ENCODE data around the gene LZTR1. TPM values are rescaled to one million over a fixed set of nuclear protein-coding genes. Genes with fewer than 3 reads are reported as not detected.

Gene LZTR1
- total RNA-seq, 2 experiments from 2014 or later = 29.1 to 34.5 TPM

GRCh38 chr22:20988573-20989322, 6.7 kb downstream of the LZTR1 start:
- H3K36me3 Mint-ChIP-seq (ENCODE audit: low read depth) = peaks cover 18% of the 10 kb centered on the region
- ChIA-PET CTCF (no interaction called here), POLR2A (interaction anchor here (1.6 to 4.6 kb wide), 2 partner anchors 11 to 14 kb away, joined by 3 to 26 read pairs; no protein-coding TSS in a partner anchor)
- no peaks in the 10 kb centered on the region for H3K27me3 Mint-ChIP-seq
- DNase-seq (no peak), ATAC-seq (no peak)
- TF ChIP-seq CTCF (IDR thresholded peaks at IDR 0.05) = no peak
- H3K9me3 Mint-ChIP-seq = no peaks in the 10 kb centered on the region
- intact Hi-C loops (cut with micrococcal nuclease) = no loop called here
- H3K4me1 Mint-ChIP-seq (ENCODE audit: low read depth) = peaks cover 9% of the 10 kb centered on the region
- H3K27ac Mint-ChIP-seq = no peak overlapping the region
- no peak overlapping the region for H3K4me3 Mint-ChIP-seq

GRCh38 chr22:20989323-20990138, 7.4 kb downstream of the LZTR1 start:
- DNase-seq (no peak), ATAC-seq (no peak)
- ChIA-PET CTCF (no interaction called here), POLR2A (interaction anchor here (4.6 kb wide), 1 partner anchor 11 kb away, joined by 26 read pairs; no protein-coding TSS in a partner anchor)
- H3K4me1 Mint-ChIP-seq (ENCODE audit: low read depth) = peaks cover 2% of the 10 kb centered on the region
- no peaks in the 10 kb centered on the region for H3K27me3 Mint-ChIP-seq
- H3K36me3 Mint-ChIP-seq (ENCODE audit: low read depth) = peaks cover 14% of the 10 kb centered on the region
- H3K4me3 Mint-ChIP-seq = no peak overlapping the region
- intact Hi-C loops (cut with micrococcal nuclease) = no loop called here
- H3K27ac Mint-ChIP-seq = no peak overlapping the region
- no peaks in the 10 kb centered on the region for H3K9me3 Mint-ChIP-seq
- no peak for TF ChIP-seq CTCF (IDR thresholded peaks at IDR 0.05)

GRCh38 chr22:20990184-20991180, 8.4 kb downstream of the LZTR1 start:
- H3K4me3 Mint-ChIP-seq = no peak overlapping the region
- no peak overlapping the region for H3K27ac Mint-ChIP-seq
- POLR2A ChIA-PET = interaction anchor here (0.7 to 4.6 kb wide), 4 partner anchors 8 to 35 kb away, joined by 3 to 26 read pairs (median 4); partner anchors contain the start of gene LZTR1
- intact Hi-C loops (cut with micrococcal nuclease) = no loop called here
- no peaks in the 10 kb centered on the region for H3K9me3 Mint-ChIP-seq
- peaks cover 2% of the 10 kb centered on the region for H3K4me1 Mint-ChIP-seq (ENCODE audit: low read depth)
- no peak for TF ChIP-seq CTCF (IDR thresholded peaks at IDR 0.05)
- ATAC-seq (no peak), DNase-seq (no peak)
- CTCF ChIA-PET = no interaction called here
- peaks cover 14% of the 10 kb centered on the region for H3K36me3 Mint-ChIP-seq (ENCODE audit: low read depth)
- H3K27me3 Mint-ChIP-seq = no peaks in the 10 kb centered on the region

GRCh38 chr22:20991252-20992055, 9.4 kb downstream of the LZTR1 start:
- no peak for TF ChIP-seq CTCF (IDR thresholded peaks at IDR 0.05)
- H3K9me3 Mint-ChIP-seq = no peaks in the 10 kb centered on the region
- peaks cover 12% of the 10 kb centered on the region for H3K36me3 Mint-ChIP-seq (ENCODE audit: low read depth)
- DNase-seq (no peak), ATAC-seq (no peak)
- POLR2A ChIA-PET = interaction anchor here (0.7 to 4.6 kb wide), 5 partner anchors 9 to 48 kb away, joined by 3 to 26 read pairs (median 3); partner anchors contain the start of gene LZTR1
- H3K4me3 Mint-ChIP-seq = no peak overlapping the region
- no peaks in the 10 kb centered on the region for H3K27me3 Mint-ChIP-seq
- H3K4me1 Mint-ChIP-seq (ENCODE audit: low read depth) = peaks cover 2% of the 10 kb centered on the region
- intact Hi-C loops (cut with micrococcal nuclease) = no loop called here
- H3K27ac Mint-ChIP-seq = no peak overlapping the region
- CTCF ChIA-PET = no interaction called here
